Stimulated activated CD4-positive, alpha-beta T cell treated with anti-CD3 and anti-CD28 coated beads, Interleukin-1b, Interleukin-23, amount 100 ng/mL, for 1 hour (primary cell): ENCODE data around the gene TRPC3.
"Not testable (repeated sequence)": the region's sequence is repeated elsewhere in the genome, so short reads cannot be mapped to it uniquely, and the experiment has no call there.

Experiments
- DNase-seq, 2 donors: peaks; one replicate each; pipeline ENCODE4 v3.0.0-alpha.2; 2020; ENCODE audit warnings: low read depth in 2 of 2

TRPC3 gene

DNA sequence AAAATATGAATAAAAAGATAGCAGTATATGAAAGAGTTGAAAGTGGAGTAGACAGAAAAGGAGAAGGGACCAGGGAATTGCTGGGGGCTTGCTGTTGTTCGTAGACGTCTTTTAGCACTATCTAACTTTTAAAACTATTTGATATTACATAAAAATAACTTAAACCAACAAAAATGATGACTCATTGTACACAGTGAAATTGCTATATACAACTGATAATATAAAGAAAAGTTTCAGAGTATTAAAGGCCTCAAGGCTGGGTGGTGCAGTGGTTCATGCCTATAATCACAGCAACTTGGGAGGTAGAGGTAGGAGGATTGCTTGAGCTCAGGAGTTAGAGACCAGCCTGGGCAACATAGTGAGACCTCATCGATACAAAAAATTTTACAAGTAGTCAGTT, 5.2 kb downstream of the TRPC3 start:
- DNase-seq = no peak

DNA sequence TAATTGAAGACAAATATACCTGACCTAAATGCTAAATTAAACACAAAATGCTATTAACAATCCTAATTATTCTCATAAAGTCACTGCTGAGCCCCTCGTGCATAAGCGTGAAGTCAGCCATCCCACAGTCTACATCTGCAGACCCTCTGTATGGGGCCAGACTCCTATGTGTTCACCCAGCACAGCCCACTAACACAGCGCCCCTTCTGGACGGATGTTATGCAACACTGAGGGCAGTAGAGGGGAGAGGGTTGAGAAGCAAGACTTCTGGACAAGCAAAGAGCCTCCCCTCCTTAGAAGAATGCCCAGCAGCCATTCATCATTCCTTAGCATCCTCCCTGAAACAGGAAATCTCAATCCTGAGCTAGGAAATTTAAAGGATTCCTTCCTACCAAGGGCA, 7.9 kb downstream of the TRPC3 start:
- no peak for DNase-seq

DNA sequence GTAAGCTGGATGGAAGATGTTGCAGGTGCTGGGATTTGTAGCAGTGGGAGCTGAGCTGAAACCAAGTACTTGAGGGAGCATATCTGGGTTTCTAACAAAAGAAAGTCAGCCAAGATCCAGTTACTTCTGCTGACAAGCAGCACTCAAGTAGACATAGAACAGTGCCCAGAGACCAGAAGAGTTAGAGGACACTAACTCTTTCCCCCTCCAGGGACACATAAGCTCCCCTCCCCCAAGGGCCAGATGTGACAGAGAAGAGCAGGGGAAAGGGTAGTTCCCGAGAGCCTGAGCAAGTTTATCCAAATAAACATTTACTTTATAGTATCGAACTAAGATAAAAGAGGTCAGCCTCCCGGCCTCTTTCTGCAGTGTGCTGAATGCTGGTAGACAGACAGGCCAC, 12.2 kb downstream of the TRPC3 start:
- no peak for DNase-seq

DNA sequence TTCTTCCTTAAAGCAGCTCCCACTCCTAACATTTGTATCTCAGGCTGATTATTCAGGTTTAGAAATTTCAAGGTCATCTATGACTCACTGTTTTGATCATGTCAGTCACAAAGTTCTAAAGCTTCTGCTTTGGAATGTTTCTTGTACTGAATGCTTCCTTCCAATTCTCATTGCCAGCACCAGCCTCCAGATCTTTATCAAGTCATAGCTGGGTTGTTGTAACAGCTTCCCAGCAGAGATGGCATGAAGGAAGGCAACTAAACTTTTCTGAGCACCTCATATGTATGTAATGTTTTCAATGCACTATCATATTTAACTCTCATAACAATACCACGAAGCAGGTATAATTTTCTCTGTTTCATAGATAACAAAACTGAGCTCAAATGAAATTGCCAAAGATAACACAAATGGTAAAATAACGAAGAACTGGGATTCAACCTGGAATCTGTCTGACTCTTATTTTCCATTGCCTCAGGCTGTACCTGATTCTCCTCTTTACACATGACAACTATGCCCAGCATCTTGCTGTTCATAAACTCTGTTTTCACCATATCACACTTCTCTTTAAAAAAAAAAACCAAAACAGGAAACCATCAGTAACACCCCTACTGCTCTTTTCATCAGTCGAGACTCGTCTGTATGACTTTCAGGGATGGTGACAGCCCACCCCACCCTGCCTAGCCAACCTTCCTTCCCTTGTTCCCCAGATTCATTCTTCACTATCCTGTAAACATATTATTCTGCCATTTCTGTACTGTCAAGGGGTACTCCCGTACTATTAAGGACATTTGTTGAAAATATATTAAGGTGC, 13.4 kb downstream of the TRPC3 start:
- DNase-seq = no peak

DNA sequence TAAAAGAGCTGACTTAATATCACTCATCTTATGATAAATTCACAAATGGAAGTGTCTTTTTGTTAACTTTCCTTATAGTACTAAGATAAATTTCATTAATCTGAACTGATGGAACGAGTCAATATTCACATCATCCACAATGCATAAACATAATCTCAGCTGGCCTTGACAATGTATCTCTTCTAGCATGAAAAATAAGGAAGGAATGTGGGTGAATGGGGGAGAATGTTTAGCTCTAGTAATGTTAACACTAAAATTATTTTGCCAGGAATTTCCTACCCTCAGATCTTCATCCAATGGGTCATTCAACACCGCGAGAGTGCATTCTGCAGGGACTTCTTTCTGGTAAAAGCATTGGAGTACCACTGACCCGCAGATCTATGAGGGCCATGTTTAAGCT, 15.8 kb downstream of the TRPC3 start:
- no peak for DNase-seq

DNA sequence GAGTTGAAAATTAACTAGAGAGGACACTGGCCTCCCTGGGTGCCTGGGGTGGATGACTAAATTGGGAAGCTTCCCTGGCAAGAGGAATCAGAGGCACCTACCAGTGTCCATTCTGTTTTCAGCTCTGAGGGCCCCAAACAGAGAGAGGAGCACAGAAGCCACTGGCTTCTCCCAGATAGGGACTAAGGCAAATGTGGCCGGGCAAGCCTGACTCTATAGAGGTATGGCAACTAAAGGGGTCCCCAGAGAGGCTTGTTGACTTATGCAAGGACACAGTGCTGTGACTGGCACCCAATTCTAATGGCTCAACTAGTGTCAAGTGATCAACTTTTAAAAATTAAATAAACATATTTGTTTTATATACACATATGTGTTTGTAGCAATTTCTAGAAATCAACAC, 17.2 kb downstream of the TRPC3 start:
- no peak for DNase-seq

DNA sequence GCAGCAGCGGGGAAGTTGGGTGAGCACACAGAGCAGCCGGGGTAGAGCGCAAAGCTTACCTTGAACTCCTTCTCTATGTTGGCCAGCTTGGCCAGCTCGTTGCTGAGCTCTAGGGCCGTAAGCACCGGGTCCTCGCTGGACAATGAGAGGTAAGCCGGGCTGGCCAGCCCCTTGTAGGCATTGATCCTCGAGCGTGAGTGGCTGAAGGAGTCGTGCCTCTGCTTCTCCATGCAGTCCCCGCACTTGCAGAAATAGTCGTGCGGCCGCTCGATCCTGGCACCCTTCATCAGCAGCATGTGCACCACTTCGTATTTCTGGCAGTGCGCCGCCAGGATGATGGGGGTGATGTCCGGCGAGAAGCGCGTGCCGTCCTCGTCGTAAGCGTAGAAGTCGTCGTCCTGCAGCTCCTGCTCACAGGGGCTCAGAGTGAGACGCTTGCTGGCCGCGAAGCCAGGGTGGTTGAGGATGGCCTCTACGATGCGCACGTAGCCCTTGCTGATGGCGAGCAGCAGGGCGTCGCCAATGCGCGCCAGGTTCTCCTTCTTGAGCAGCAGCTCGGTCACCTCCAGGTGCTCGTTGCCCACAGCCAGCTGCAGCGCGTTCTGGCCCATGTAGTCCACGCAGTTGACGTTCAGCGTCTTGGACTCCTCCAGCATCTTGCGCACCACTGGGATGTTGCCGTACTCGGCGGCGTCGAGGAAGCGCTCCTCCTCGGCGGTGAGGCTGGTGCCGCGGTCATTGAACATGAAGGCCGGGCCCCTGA, 19.5 kb downstream of the TRPC3 start:
- no peak for DNase-seq

DNA sequence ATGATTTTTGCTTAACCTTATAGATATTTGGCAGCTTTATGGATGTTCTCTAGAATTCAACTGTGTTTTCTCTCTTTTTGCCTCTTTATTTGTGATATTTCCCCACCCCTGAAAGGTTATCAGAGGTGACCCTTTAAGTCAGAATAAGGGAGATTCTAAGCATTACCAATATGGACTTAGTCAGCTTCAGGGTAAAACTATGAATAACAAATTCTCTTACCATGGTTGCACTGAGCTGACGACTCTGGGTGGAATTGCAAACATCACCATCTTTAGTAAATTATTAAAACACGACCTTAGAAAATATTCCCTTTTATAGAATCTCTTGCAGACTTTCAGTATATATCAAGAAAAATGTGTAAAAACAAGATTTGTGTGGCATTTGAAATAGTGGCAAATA, 21.6 kb downstream of the TRPC3 start:
- DNase-seq = no peak

DNA sequence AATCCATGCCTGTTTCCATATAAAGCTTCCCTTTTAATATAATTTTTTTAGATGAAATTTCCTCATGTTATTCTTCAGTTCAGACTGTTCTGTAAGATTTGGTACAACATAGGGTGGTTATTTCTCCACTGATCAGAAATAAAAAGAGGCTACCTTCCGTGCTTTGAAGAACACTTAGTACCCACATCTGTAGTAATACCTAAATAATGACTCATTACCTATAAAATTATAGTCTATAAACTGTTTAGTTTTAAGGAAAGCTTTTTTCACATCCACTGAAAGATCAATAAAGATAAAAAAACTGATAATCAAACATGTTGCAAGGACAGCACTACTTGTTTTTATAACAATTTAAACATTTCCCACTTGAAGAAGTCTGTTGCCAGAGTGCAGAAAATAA, 23.9 kb downstream of the TRPC3 start:
- no peak for DNase-seq

DNA sequence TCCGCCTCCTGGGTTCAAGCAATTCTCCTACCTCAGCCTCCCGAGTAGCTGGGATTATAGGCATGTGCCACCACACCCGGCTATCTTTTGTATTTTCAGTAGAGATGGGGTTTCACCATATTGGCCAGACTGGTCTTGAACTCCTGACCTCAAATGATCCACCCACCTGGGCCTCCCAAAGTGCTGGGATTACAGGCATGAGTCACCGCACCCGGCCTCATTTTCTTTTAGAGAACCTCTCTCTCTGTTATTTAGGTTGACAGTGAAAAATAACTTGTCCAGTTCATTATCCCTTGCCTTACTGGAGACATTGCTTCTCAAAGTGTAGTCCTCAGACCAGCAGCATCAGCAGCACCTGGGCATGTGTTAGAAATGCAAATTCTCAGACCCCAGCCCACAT, 25.4 kb downstream of the TRPC3 start:
- not testable (repeated sequence) for DNase-seq

DNA sequence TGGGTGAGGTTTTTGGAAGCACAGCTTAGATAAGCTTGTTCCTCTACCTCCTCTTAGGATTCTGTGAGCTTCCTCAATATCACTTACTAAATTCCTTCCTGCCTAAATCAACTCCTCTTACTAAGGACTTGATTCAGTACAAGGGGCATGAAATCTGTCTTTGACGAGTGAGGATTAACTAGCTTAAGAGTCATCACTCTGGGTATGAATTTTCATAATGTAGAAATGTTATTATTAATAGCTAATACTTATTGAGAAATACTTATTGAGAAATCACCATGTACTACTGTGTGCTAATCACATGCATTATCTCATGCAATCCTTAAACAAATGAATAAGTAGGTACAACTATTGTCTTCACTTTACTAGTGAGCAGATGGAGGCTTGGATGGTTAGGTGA, 28.6 kb downstream of the TRPC3 start:
- no peak for DNase-seq

DNA sequence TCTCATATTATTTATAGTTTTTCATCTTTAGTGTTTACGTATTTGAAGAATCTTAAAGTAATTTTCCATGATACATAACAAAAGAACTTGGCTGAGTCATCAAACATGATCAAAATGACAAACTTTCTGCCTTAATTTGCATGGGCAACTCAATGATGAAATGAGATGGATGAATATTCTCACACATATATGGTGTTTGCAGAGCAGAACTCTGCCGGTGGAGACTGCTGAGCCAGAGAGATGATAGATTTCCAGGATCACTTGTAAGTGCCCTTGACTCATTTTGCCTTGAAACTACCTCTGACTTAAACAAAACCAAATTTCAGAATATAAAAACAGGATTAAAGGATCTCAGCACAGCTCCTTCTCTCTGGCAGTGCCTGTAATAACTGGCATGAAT, 38.2 kb downstream of the TRPC3 start:
- no peak for DNase-seq

DNA sequence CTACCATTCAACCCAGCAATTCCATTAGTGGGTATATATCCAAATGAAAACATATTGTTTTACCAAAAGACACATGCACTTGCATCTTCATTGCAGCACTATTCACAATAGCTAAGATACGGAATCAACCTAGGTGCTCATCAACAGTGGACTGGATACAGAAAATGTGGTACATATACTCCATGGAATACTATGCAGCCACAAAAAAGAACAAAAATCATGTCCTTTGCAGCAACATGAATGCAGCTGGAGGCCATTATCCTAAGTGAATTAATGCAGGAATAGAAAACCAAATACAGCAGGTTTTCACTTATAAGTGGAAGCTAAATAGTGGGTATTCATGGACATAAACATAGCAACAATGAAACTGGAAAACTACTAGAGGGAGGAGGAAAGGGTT, 43.5 kb downstream of the TRPC3 start:
- DNase-seq = no peak

DNA sequence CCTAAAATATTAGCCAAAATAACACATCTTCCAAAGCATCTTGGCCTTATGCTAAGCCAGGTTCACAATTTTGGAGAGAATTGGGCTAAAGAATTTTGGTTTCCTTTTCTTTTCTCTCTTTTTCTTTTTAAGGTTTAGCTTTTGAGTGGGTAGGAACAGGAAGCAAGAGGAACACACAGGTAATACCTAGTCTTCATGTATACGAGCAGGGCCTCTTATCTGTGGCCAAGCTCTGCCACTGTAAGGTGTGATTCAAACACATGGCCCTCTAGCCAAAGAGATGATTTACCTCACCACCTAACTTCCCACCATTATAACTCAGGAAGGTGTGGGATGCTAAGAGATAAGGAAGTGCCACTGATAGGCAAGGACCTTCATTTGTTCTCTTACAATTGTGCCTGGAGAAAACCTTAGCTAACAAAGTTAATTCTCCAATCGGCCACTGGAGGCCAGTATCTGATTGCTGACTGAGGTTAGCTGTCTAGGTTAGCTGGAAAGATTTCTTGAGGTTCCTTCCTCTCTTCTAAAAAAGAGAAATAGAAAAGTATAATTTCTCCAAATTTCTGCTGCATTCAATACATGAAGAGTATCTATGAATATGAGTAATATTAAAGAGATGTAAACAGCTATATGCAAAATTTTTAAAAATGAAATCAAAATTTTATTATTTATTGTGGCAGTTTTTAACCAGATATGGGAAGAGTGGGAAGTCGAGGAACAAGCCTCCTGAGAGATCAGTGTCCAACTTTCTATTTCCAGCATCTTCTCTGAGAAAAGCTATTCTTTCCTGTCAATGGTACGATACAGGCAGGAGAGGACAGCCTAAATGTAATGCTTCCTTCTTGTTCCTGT, 51.5 kb downstream of the TRPC3 start:
- peak in 1 of 2 donors; percentile 8 for DNase-seq

DNA sequence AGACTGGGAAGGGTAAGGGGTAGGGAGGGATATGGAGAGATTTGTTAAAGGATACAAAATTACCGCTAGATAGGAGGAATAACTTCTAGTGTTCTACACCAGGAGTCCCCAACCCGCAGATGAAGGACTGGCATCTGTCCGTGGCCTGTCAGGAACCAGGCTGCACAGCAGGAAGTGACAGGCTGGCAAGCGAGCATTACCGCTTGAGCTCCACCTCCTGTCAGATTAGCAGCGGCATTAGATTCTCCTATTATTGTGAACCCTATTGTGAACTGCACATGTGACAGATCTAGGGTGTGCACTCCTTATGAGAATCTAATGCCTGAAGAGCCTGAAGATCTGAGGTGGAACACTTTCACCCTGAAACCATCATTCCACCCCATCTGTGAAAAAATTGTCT, 53.7 kb downstream of the TRPC3 start:
- no peak for DNase-seq

DNA sequence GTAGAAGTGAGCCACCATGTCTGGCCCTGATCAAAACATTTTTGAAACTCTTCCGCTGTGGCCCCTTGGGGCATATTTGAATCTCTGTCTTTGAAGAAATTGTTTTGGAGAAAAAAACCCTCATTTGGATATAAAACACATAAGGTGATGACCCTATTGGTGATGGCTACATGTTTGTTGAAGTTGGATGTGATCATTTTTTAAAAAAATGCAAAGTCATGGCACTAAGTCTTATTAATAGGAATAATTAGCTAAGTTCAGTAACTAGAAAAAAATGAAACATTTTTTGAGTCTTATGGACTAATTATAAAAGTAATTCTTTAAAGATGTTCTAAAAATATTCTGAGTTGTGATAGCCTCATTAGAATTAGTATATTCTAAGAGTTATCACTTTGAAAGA, 63.7 kb downstream of the TRPC3 start:
- DNase-seq = no peak

DNA sequence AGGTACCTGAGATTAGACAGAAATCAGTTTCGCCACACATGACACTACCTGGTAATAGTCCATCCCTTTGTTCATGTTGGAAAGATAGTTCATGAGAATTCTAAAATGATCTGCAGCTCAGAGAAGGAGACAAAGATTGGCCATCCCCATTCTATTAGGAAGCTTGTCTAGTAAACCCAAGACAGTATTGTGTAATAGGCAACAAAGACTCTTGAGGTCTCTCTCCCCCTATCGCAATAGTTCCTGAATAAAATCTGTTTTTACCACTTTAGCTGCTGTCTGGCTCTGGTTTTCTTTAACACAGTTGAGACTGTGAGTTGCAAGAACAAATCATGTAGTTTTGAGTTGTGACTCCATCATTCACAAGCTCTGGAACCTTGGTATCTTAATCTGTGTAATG, 66.7 kb downstream of the TRPC3 start:
- no peak for DNase-seq

DNA sequence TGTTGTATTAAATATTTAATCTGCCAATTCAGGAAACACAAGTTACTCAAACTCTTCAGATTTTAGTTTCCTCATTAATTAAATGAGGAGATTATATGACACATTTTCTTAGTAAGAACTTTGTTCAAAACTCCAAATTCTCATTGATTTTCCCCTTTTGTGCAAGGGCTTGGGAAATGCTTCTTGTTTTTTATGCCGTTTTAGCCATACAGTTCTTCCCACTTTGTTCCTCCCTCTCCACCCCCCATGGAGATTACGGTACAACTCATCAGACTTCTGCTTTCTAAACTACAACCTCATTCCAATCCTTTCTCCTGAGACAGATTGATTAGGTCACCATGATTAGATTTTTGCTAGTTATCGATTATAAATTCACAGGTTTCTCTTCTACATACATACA, 70.7 kb downstream of the TRPC3 start:
- DNase-seq = no peak

DNA sequence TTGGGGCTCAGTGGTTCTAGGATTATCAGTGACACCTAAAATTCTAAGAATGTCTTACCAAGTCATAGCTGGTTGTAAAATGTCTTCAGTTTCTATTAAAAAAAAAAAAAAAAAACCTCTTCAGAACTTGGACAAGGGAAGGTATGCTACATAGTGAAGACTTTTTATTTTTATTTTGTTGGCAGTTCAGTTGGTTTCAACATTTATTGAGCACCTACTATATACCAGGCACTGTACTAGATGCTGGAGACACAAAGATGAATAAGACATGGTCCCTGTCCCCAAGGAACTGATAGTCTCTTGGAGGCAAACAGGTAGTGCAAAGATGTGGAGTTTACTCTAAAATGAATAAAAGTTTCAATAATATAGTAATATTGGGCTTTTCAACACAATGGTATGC, 72.7 kb downstream of the TRPC3 start:
- DNase-seq = no peak

DNA sequence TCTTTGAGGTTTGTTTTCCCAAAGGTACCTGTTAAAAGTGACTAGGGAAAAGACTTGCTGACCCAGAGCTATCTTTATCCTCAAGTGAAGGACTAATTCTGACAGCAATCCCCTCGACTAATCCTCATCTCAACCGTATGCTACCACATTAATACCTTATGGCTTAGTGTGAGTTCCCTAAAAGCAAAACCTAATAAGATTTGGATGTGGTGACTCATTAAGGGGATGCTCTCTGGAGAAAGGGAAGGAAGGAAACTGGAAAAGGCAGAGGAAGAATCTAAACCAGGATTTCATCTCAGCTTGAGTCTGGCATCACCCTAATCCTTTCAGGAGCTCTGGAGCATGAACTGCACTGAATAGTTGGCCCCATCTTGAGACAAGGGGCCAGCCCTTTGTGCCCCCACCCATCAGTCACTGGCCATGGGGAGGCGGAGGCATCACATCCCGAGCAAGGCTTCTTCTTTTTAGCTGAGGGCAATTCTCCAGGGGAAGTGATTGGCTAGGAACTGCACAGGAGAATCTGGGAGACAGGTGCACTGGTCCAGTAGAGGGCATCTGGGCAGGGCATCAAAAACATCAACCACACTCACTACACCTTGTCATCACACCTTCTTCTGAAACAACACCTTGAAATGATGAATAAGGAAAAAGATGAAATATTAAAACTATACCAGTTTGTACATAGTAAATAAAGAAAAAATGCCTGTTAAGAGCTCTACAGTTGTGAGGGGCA, 74.7 kb downstream of the TRPC3 start:
- no peak for DNase-seq

DNA sequence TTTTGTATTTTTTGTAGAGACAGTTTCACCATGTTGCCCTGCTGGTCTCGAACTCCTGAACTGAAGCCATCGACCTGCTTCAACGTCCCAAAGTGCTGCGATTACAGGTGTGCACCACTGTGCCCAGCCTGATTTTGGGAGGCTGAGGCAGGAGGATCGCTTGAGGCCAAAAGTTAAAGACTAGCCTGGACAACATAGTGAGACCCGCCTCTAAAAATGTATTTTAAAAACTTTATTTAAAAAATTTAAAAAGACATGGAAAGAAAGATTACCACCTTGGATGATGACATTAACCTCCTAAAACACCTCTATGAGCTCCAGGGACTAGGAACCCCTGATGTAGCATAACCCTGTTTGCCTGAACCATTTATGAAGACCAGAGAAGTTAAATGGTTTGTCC, 75.8 kb downstream of the TRPC3 start:
- DNase-seq = no peak

DNA sequence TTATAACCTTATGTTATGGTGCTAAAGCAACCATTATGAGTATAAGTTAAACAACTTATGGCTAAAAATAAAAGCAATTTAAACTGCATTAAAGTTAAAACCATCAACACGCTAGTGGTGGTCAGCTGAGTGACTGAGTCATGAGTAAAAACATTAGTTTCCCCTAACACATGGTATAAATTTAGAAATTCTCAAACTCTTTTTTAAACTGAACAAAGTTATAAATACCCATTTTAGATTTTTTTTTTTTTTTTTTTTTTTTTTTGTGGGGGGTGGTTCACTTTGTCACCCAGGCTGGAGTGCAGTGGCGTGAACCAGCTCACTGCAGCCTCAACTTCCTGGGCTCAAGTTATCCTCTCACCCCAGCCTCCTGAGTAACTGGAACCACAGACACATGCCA, 76.2 kb downstream of the TRPC3 start:
- DNase-seq = no peak
